Smooth muscle cell (in vitro differentiated cells): Measurements from ENCODE around the gene GPRC5A. TPM values are rescaled to one million over a fixed set of nuclear protein-coding genes. Genes with fewer than 3 reads are reported as not detected.
A peak's percentile ranks its signal among the peaks of the same experiment; 100 is the strongest.

ENCODE experiments used
- DNase-seq: peaks from one replicate; lab custom pipeline; 2025; ENCODE audit not compliant: unreplicated experiment; lab: John Stamatoyannopoulos, UW
- H2AFZ ChIP-seq: fragments of 200-600 bp; sonication (generic); 2 replicates; pipeline ENCODE4 v1.6.0; 2016; ENCODE audit warnings: antibody characterized with exemption, low read depth, mild to moderate bottlenecking
- H3F3A ChIP-seq: fragments of 200-600 bp; sonication (generic); 2 replicates; pipeline ENCODE4 v1.6.0; 2017; ENCODE audit warnings: antibody characterized with exemption, low read depth
- H3K27ac ChIP-seq: fragments of 200-600 bp; sonication (generic); 2 replicates; pipeline ENCODE4 v1.5.1; 2016; ENCODE audit warnings: low read depth, mild to moderate bottlenecking
- H3K27me3 ChIP-seq: fragments of 200-600 bp; sonication (generic); 2 replicates; pipeline ENCODE4 v1.6.1; 2016; ENCODE audit warnings: low read depth, mild to moderate bottlenecking
- H3K36me3 ChIP-seq: fragments of 200-600 bp; sonication (generic); 2 replicates; pipeline ENCODE4 v1.5.1; 2016; ENCODE audit warnings: low read depth
- H3K4me1 ChIP-seq: fragments of 200-600 bp; sonication (generic); 2 replicates; pipeline ENCODE4 v1.5.1; 2016; ENCODE audit warnings: low read depth
- H3K4me2 ChIP-seq: fragments of 200-600 bp; sonication (generic); 2 replicates; pipeline ENCODE4 v1.6.0; 2016; ENCODE audit warnings: mild to moderate bottlenecking
- H3K4me3 ChIP-seq: fragments of 200-600 bp; sonication (generic); 2 replicates; pipeline ENCODE4 v1.5.1; 2016; ENCODE audit warnings: mild to moderate bottlenecking
- H3K79me2 ChIP-seq: fragments of 200-600 bp; sonication (generic); 2 replicates; pipeline ENCODE4 v1.6.0; 2016; ENCODE audit warnings: low read depth, mild to moderate bottlenecking
- H3K9ac ChIP-seq: fragments of 200-600 bp; sonication (generic); 2 replicates; pipeline ENCODE4 v1.6.0; 2016; ENCODE audit warnings: low read depth
- H3K9me3 ChIP-seq: fragments of 200-600 bp; sonication (generic); replicated peaks from 2 replicates; pipeline ENCODE4 v1.5.1; 2016; ENCODE audit warnings: low read depth
- H4K20me1 ChIP-seq: fragments of 200-600 bp; sonication (generic); 2 replicates; pipeline ENCODE4 v1.6.0; 2016; ENCODE audit warnings: low read depth
- CTCF ChIP-seq: fragments of 200-600 bp; sonication (generic); IDR thresholded peaks from 2 replicates; pipeline ENCODE4 v1.5.1; 2017; ENCODE audit warnings: borderline replicate concordance, mild to moderate bottlenecking, antibody characterized with exemption; ENCODE audit not compliant: insufficient read depth, poor library complexity, severe bottlenecking
- WGBS: methylation state at CpG from one replicate; pipeline ENCODE4 v1.1.7; 2016; ENCODE audit warnings: low lambda C conversion rate; 5-methylcytosine and 5-hydroxymethylcytosine counted together
- polyA plus RNA-seq: library from polyadenylated mRNA; unstranded; fragments of >200 nt; fragmentation: Nextera tagmentation; extraction: Ambion mirVana; gene quantifications from 2 replicates; pipeline ENCODE4 v1.2.1, GENCODE V29; 2016
- total RNA-seq: library from RNA; depleted of rRNA; stranded (reverse); fragments of >200 nt; gene quantifications from 2 replicates; pipeline ENCODE4 v1.2.3, GENCODE V29; 2014

Gene GPRC5A
- total and polyA plus RNA-seq, 2 experiments from 2014 or later, result 13.6 to 39.2 TPM

GRCh38 chr12:12891881-12892355 lies 556 bp downstream of the GPRC5A start:
- peaks cover 8% of the 10 kb centered on the region for H3K4me1 ChIP-seq
- H4K20me1 ChIP-seq, result no peaks in the 10 kb centered on the region
- no peaks in the 10 kb centered on the region for H3K36me3 ChIP-seq
- H3K4me2 ChIP-seq, result peak overlapping the region; percentile 81
- no peaks in the 10 kb centered on the region for H3K9me3 ChIP-seq
- peak overlapping the region; percentile 85 for H3K27ac ChIP-seq
- no peaks in the 10 kb centered on the region for H3F3A ChIP-seq
- H2AFZ ChIP-seq, result no peak overlapping the region
- TF ChIP-seq CTCF, result no peak
- peak overlapping the region; percentile 66 for H3K4me3 ChIP-seq
- H3K27me3 ChIP-seq, result no peaks in the 10 kb centered on the region
- peaks cover 14% of the 10 kb centered on the region for H3K79me2 ChIP-seq
- no peak for DNase-seq
- peak overlapping the region; percentile 83 for H3K9ac ChIP-seq
- WGBS, result 30% methylated on average over 7 of the region's 7 CpGs

- no peaks in the 10 kb centered on the region for H3K9me3 ChIP-seq
- H3K4me2 ChIP-seq, result peak overlapping the region; percentile 81
- H3K27ac ChIP-seq, result peak overlapping the region; percentile 85
- no peaks in the 10 kb centered on the region for H4K20me1 ChIP-seq
- peaks cover 8% of the 10 kb centered on the region for H3K4me1 ChIP-seq
- no peaks in the 10 kb centered on the region for H3K36me3 ChIP-seq
- 39% methylated on average over 10 of the region's 10 CpGs for WGBS
- H3K4me3 ChIP-seq, result peak overlapping the region; percentile 66
- DNase-seq, result no peak
- no peaks in the 10 kb centered on the region for H3K27me3 ChIP-seq
- H2AFZ ChIP-seq, result no peak overlapping the region
- no peaks in the 10 kb centered on the region for H3F3A ChIP-seq
- H3K9ac ChIP-seq, result peak overlapping the region; percentile 83
- TF ChIP-seq CTCF, result no peak
- peaks cover 14% of the 10 kb centered on the region for H3K79me2 ChIP-seq
Measured at GRCh38 chr12:12892681-12893141, 1.3 kb downstream of the GPRC5A start.

- DNase-seq, result no peak
- H3K36me3 ChIP-seq, result no peaks in the 10 kb centered on the region
- TF ChIP-seq CTCF, result no peak
- H3K27ac ChIP-seq, result peak overlapping the region; percentile 85
- peak overlapping the region; percentile 81 for H3K4me2 ChIP-seq
- H3K27me3 ChIP-seq, result no peaks in the 10 kb centered on the region
- peaks cover 8% of the 10 kb centered on the region for H3K4me1 ChIP-seq
- H4K20me1 ChIP-seq, result no peaks in the 10 kb centered on the region
- no peak overlapping the region for H2AFZ ChIP-seq
- H3K79me2 ChIP-seq, result peaks cover 14% of the 10 kb centered on the region
- H3K9ac ChIP-seq, result peak overlapping the region; percentile 83
- H3K4me3 ChIP-seq, result peak overlapping the region; percentile 66
- H3F3A ChIP-seq, result no peaks in the 10 kb centered on the region
- 89% methylated on average over 5 of the region's 5 CpGs for WGBS
- H3K9me3 ChIP-seq, result no peaks in the 10 kb centered on the region
Measured at GRCh38 chr12:12893438-12893837, 2.1 kb downstream of the GPRC5A start.

GRCh38 chr12:12896260-12896659 lies 4.9 kb downstream of the GPRC5A start:
- Histone ChIP-seq H3K4me3 (no peak overlapping the region), H4K20me1 (no peaks in the 10 kb centered on the region), H3K9me3 (no peaks in the 10 kb centered on the region), H3K4me2 (peak overlapping the region; percentile 44), H3K79me2 (peaks cover 14% of the 10 kb centered on the region), H3K27me3 (no peaks in the 10 kb centered on the region), H3K9ac (peak overlapping the region; percentile 56), H2AFZ (no peak overlapping the region), H3K27ac (peak overlapping the region; percentile 80), H3K4me1 (peaks cover 9% of the 10 kb centered on the region), H3K36me3 (no peaks in the 10 kb centered on the region), H3F3A (peaks cover 10% of the 10 kb centered on the region)
- 3% methylated on average over 2 of the region's 2 CpGs for WGBS
- no peak for DNase-seq
- TF ChIP-seq CTCF, result no peak
